Naive B cell (primary cell): Measurements from ENCODE around the gene INSYN1. TPM values are rescaled to one million over a fixed set of nuclear protein-coding genes. Genes with fewer than 3 reads are reported as not detected.
"Not testable (repeated sequence)": the region's sequence is repeated elsewhere in the genome, so short reads cannot be mapped to it uniquely, and the experiment has no call there.

ENCODE experiments used
- ATAC-seq, 2 donors: fragments of 150-1000 bp; cut with Tn5 transposase; 2 replicates each; pipeline ENCODE4 v1.10.0; 2021; ENCODE audit warnings: low read depth in 2 of 2, mild to moderate bottlenecking in 2 of 2, moderate library complexity in 2 of 2
- DNase-seq: peaks from one replicate; pipeline ENCODE4 v3.0.0; 2022
- H3K27ac Mint-ChIP-seq, 6 donors: one replicate each; pipeline ENCODE4 v1.8.0; 2020 to 2022; ENCODE audit warnings: mild to moderate bottlenecking in 6 of 6, mixed read lengths in 6 of 6, moderate library complexity in 5 of 6, inconsistent platforms in 2 of 6
- H3K27me3 Mint-ChIP-seq, 3 donors: one replicate each; pipeline ENCODE4 v1.8.0; 2021 to 2022; ENCODE audit warnings: mixed read lengths in 3 of 3, mild to moderate bottlenecking in 1 of 3
- H3K36me3 Mint-ChIP-seq, 2 donors: one replicate each; pipeline ENCODE4 v1.8.0; 2020 to 2022; ENCODE audit warnings: mixed read lengths in 2 of 2, inconsistent platforms in 1 of 2, mild to moderate bottlenecking in 1 of 2
- H3K4me1 Mint-ChIP-seq, 3 donors: one replicate each; pipeline ENCODE4 v1.8.0; 2020 to 2022; ENCODE audit warnings: mixed read lengths in 3 of 3, inconsistent platforms in 1 of 3, mild to moderate bottlenecking in 1 of 3, moderate library complexity in 1 of 3
- H3K4me3 Mint-ChIP-seq, 8 donors: one replicate each; pipeline ENCODE4 v1.8.0; 2020 to 2022; ENCODE audit warnings: mild to moderate bottlenecking in 8 of 8, mixed read lengths in 8 of 8, moderate library complexity in 8 of 8, inconsistent platforms in 2 of 8
- H3K9me3 Mint-ChIP-seq, 7 donors: one replicate each; pipeline ENCODE4 v1.8.0; 2020 to 2022; ENCODE audit warnings: mixed read lengths in 7 of 7, mild to moderate bottlenecking in 5 of 7, inconsistent platforms in 2 of 7, moderate library complexity in 1 of 7
- polyA plus RNA-seq, 6 donors: library from polyadenylated mRNA; unstranded; fragments of 300-500 nt; fragmentation: Illumina TruSeq; gene quantifications; one replicate each; pipeline ENCODE4 v1.2.3, GENCODE V29; 2021; ENCODE audit warnings: low read depth in 6 of 6

Gene INSYN1
- polyA plus RNA-seq, 6 donors from 2014 or later, result not detected

DNA sequence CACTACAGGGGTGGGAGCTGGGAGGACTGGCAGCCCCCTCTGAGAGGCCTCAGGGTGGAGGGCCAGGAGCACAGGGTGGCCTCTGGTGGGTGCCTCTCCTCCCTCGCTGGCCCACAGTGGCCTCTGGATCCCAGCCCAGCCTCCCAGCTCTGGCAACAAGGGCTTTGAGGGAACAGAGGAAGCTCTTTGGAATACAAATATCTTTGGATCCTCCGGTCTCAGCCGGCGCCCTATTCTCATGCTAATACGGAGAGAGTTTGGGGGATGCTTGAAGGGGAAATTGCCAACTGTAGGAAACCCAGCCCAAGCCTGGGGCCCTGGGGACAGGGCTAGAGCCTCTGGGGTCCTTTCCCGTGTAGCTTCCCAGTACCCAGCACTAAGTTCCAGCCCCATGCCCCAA lies 33.4 kb upstream of the INSYN1 start:
- H3K4me3 Mint-ChIP-seq, result no peak overlapping the region
- peaks cover 0 to 2% (median 0%) of the 10 kb centered on the region in 7 donors for H3K9me3 Mint-ChIP-seq
- H3K4me1 Mint-ChIP-seq, result no peaks in the 10 kb centered on the region
- H3K27ac Mint-ChIP-seq, result no peak overlapping the region
- ATAC-seq (no peak), DNase-seq (no peak)
- peaks cover 6 to 12% (median 9%) of the 10 kb centered on the region in 3 donors for H3K27me3 Mint-ChIP-seq
- no peaks in the 10 kb centered on the region for H3K36me3 Mint-ChIP-seq

DNA sequence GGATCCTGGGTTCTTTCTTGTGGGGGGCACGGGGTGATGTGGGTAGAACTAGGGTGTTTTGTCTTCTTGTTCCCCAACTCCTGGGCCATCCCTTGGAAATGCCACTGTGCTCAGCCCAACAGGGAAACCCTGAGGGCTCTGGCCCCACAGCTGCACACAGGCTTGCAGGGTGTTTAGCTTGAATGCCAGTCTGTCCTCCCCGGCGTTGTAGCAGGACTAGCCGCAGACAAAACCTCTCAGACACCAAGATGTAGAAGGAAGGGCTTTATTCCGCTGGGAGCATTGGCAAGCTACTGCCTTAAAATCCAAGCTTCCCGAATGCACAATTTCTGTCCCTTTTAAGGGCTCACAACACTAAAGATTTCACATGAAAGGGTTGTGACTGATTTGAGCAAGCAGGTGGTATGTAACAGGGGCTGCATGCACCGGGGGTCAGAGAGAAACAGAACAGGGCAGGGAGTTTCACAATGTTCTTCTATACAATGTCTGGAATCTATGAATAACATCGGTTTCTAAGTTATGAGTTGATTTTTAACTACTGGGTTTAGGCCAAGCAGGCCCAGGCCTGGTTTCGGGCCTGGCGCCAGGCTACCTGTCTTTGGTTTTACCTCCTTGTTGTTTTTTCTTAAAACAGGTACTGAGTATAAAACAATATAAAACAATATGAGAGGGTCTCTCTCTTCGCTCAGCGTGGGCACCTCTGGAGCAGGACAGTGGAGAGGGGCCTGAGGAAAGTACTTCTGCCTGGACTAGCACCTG lies 32.3 kb upstream of the INSYN1 start:
- H3K9me3 Mint-ChIP-seq, H3K4me1 Mint-ChIP-seq, DNase-seq, H3K4me3 Mint-ChIP-seq, ATAC-seq, H3K27ac Mint-ChIP-seq, H3K27me3 Mint-ChIP-seq, H3K36me3 Mint-ChIP-seq: not testable (repeated sequence)

DNA sequence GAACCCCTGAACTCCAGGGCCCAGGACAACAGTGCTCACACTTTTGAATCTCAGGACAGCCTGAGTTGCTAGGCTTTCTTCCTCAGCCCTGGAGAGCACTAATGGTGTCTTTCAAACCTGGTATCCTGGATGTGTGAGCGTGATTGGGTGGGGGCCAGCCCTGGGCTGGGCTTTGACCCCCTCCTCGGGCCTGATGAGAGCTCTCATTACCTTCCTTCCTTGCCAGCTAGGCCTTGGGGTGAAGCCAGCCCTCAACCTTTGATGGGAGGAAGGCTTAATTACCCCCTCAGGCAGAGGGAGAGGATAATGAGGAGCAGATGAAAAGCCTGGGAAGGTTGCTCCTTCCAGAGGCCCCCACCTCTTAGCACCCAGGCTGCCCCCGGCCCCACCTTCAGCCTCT lies 31.1 kb upstream of the INSYN1 start:
- no peak for DNase-seq

DNA sequence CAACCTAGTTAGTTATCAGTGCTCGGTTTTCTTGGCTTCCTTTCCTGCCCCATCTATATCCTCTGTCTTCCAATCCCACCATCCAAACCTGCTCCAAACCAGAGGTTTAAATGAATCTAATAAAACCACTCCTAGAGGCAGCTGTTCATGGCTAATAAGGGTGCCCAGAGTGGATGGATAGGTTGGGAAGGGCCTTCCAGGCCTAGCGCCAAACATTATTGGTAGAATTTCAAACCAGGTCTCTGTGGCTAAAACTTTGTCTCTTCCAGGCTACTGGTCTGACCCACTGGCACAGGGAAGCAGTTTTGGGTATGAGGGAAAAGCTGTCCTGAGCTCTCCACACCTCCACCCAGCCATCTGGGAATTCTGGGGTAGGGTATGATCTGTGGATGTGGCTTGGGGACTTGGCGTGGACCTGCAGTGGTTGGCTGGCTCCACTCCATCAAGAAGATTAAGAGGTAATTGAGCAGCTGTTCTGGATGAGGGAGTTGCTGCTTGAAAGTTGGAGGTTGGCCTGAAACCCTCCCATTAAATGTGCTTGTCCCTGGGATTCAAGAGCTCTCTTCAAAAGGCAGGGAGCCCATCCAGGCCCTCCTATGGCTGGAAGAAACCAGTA lies 29.3 kb upstream of the INSYN1 start:
- H3K9me3 Mint-ChIP-seq, result peaks cover 0 to 2% (median 0%) of the 10 kb centered on the region in 7 donors
- H3K4me3 Mint-ChIP-seq, result no peak overlapping the region
- ATAC-seq (no peak), DNase-seq (no peak)
- H3K36me3 Mint-ChIP-seq, result no peaks in the 10 kb centered on the region
- no peak overlapping the region for H3K27ac Mint-ChIP-seq
- H3K4me1 Mint-ChIP-seq, result no peaks in the 10 kb centered on the region
- peaks cover 0 to 1% (median 1%) of the 10 kb centered on the region in 3 donors for H3K27me3 Mint-ChIP-seq

More for the DNA sequence above, 31.1 kb upstream of the INSYN1 start:
- Mint-ChIP-seq H3K36me3 (no peaks in the 10 kb centered on the region), H3K4me1 (no peaks in the 10 kb centered on the region), H3K27ac (no peak overlapping the region), H3K27me3 (peaks cover 5 to 6% (median 6%) of the 10 kb centered on the region in 3 donors), H3K9me3 (peaks cover 0 to 2% (median 0%) of the 10 kb centered on the region in 7 donors), H3K4me3 (no peak overlapping the region)
- ATAC-seq, result no peak

DNA sequence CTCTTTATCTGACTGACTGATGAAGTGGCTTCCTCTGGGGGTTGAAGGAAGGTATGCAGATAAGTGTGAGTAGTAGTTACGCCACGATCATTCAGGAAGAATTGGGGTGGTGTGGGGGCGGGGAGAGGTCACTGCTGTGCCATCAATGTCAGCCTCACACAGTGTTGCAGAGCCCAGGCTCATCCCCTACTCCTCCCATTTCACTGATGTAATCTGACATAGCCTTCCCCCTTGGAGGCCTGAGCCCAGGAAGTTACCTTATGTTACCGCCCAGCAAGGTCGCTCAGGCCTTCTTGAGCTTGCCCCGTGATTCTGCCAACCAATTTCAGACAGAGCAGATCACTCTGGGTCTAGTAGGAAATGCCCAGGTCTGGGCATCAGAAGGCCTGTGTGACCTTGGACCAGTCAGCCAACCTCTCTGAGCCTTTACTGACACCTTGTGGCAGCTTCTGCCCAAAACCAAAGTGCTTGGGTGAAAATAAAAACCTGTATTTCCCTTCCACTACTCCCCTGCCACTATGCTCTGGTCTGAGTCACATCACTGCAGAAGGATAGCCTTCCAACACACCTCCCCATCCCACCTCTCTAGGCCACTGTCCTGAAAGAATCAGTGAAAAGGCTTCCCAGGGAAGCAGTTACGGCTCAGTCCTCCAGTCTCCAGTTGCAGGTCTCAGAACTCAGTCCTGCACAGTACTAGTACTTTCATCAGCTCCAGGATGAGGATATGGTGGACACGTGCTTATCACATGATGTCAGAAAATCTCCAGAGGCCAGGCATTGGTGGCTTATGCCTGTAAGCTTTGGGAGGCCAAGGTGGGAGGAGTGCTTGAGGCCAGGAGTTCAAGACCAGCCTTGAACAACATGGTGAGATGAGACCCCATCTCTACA lies 28.1 kb upstream of the INSYN1 start:
- DNase-seq, result no peak
- ATAC-seq, result no peak
- Mint-ChIP-seq H3K27me3 (peaks cover 0 to 8% (median 4%) of the 10 kb centered on the region in 3 donors), H3K36me3 (no peaks in the 10 kb centered on the region), H3K27ac (no peak overlapping the region), H3K4me1 (no peaks in the 10 kb centered on the region), H3K4me3 (peak overlapping the region in 1 of 8 donors; percentile 52), H3K9me3 (peaks cover 0 to 2% (median 0%) of the 10 kb centered on the region in 7 donors)

DNA sequence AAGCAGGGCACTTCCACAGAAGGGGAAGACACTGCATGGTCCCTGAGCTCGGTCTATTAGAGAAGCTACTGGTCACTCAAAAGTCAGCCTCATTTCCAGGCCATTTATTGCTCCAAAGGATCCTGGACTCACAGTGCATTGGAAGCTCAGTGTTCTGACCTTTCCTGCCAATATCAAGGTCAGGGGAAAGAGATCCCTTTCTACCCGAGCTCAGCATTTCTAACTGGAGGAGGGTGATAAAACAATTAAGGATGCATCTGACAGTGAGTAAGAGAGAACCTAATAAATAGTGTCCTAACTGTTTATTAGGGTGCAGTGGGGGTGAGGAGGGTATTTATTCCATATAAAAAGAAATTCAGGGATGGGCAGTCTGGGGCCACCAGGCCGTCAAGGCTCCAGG lies 26.8 kb upstream of the INSYN1 start:
- no peak overlapping the region for H3K27ac Mint-ChIP-seq
- H3K9me3 Mint-ChIP-seq, result peaks cover 0 to 2% (median 0%) of the 10 kb centered on the region in 7 donors
- peaks cover 0 to 14% (median 10%) of the 10 kb centered on the region in 3 donors for H3K27me3 Mint-ChIP-seq
- no peaks in the 10 kb centered on the region for H3K36me3 Mint-ChIP-seq
- no peak for ATAC-seq
- no peak overlapping the region for H3K4me3 Mint-ChIP-seq
- no peak for DNase-seq
- H3K4me1 Mint-ChIP-seq, result no peaks in the 10 kb centered on the region

DNA sequence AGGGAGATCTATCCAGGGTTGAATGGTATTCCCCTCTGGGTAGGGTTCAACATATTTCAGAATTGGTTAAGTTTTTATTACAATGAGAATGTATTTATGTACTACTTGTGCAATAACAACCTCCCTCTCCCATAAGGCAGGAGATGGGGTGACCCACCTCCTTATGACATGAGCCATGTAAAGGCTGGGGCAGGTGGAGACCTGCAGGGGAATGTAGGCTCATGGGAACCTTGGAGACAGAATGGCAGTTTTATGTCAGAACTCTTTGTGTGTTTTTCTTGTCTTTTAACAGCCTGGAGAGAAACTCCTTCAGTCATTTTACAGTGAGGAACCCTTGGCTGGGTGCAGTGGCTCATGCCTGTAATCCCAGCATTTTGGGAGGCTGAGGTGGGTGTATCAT lies 24.6 kb upstream of the INSYN1 start:
- ATAC-seq (no peak), DNase-seq (no peak)
- Mint-ChIP-seq H3K4me1 (no peaks in the 10 kb centered on the region), H3K27me3 (peaks cover 0 to 23% (median 16%) of the 10 kb centered on the region in 3 donors), H3K4me3 (no peak overlapping the region), H3K27ac (no peak overlapping the region), H3K9me3 (peaks cover 0 to 2% (median 0%) of the 10 kb centered on the region in 7 donors), H3K36me3 (no peaks in the 10 kb centered on the region)

DNA sequence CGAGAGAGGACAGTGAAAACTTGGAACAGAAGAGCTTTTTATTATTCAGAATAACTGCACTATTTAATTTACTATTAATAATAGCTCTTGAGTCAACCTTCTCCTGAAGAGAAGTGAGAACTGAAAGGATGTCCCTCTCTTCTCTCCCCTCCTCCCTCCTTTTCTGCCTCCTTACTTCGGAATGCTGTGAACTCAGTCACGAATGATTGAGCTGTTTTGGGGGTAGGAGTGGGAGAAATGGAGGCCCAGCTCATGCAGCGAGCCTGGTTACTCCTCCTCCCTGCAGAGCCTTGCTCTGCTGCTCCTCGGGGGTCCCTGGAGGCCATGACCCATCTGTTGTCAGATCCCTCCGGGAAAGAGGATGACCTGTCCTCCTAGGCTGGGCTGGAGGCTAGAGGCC lies 20.3 kb upstream of the INSYN1 start:
- no peak overlapping the region for H3K4me3 Mint-ChIP-seq
- H3K27me3 Mint-ChIP-seq, result peaks cover 0 to 38% (median 26%) of the 10 kb centered on the region in 3 donors
- H3K36me3 Mint-ChIP-seq, result no peaks in the 10 kb centered on the region
- no peak for DNase-seq
- H3K27ac Mint-ChIP-seq, result no peak overlapping the region
- no peak for ATAC-seq
- no peaks in the 10 kb centered on the region for H3K9me3 Mint-ChIP-seq
- no peaks in the 10 kb centered on the region for H3K4me1 Mint-ChIP-seq

DNA sequence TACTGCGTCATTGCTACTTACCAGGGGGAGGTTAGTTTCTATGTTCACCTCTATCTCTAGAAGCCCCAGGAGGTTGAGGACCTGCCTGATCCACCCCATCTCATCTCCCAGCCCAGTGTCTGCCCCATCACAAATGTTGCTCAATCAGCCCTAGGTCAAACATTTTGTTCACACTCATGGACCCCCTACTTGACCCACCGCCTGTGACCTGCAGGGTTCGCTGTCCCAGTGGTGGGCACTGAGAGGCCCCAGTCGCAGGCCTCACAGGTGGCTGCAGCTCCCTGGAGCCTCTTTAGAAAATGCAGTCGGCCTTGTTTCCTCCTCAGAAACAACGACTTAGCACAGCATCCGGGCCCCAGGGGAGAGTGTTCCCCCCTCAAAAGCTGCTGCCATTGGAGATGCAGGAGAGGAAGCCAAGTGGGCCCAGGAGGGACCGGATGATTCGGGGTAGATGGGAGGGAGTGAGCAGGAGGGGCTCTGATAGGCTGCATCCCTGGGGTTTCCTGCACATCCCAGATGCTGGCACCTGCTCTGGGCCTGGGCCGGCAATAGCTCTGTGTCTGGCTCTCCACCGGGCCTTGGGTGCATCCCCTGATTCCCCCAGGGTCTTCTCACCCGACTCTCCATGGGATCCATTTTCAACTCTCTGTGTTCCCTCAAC lies 18.4 kb upstream of the INSYN1 start:
- peaks cover 0 to 5% of the 10 kb centered on the region in 2 donors for H3K36me3 Mint-ChIP-seq
- peaks cover 0 to 6% (median 0%) of the 10 kb centered on the region in 7 donors for H3K9me3 Mint-ChIP-seq
- DNase-seq, result no peak
- ATAC-seq, result no peak
- peaks cover 5 to 42% (median 28%) of the 10 kb centered on the region in 3 donors for H3K27me3 Mint-ChIP-seq
- H3K4me1 Mint-ChIP-seq, result no peaks in the 10 kb centered on the region
- H3K27ac Mint-ChIP-seq, result no peak overlapping the region
- no peak overlapping the region for H3K4me3 Mint-ChIP-seq

DNA sequence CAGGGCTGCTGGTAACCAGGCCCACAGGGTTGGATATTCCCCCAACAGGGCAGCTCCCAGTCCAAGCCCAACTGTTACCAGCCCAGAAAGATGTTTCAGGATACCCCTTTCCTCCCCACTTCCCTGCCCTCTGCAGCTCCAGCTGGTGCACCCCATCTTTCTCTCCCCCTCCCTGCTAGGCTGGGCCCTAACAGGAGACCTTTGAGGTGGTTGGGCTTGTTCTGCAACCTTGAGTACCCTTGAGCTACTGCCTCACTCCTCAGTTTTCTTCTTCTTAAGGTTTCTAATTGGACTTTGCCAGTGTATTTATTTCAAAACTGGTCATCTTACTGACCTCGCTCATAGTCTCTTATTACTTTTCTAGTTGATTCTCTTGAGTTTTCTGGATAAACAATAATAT lies 16.9 kb upstream of the INSYN1 start:
- peaks cover 0 to 9% of the 10 kb centered on the region in 2 donors for H3K36me3 Mint-ChIP-seq
- H3K27ac Mint-ChIP-seq, result no peak overlapping the region
- peaks cover 10 to 47% (median 32%) of the 10 kb centered on the region in 3 donors for H3K27me3 Mint-ChIP-seq
- ATAC-seq (no peak), DNase-seq (no peak)
- no peak overlapping the region for H3K4me3 Mint-ChIP-seq
- H3K9me3 Mint-ChIP-seq, result peaks cover 0 to 9% (median 0%) of the 10 kb centered on the region in 7 donors
- H3K4me1 Mint-ChIP-seq, result no peaks in the 10 kb centered on the region

DNA sequence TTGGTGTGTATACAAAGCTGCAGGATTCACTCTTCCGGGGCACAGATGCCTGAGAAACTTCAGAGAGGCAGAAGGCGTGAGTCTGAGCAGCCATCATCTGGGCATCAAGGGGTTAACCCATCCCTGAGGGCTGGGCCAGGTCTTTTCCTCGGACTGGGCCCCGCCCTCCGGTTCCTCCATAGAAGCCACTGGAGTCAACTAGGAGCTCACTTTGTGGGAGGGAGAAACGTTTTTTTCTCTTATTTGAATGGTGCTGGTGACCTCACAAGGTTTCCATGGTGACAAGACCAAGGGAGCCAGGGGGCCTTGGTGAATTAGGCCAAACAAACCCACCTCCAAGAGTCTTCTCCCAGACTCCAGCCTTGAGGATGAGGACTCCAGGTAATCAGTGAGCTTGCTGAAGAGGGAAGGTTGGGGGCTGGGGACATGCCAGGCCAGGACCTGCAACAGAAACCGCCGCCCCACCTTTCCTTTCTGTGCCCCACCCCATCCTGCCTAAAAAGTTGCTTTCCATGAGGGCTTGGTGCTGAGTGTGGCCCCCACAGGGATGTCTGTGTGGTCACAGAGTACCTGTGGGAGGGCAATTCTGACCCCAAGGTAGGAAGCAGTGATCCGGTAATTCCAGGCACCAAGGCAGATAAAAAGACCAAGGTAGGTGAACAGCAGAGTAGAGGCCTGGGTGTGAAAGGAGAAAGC lies 14.8 kb upstream of the INSYN1 start:
- Mint-ChIP-seq H3K27me3 (peaks cover 18 to 38% (median 26%) of the 10 kb centered on the region in 3 donors), H3K27ac (no peak overlapping the region), H3K36me3 (peaks cover 0 to 9% of the 10 kb centered on the region in 2 donors), H3K4me1 (no peaks in the 10 kb centered on the region), H3K4me3 (no peak overlapping the region), H3K9me3 (peaks cover 0 to 9% (median 0%) of the 10 kb centered on the region in 7 donors)
- no peak for ATAC-seq
- no peak for DNase-seq

DNA sequence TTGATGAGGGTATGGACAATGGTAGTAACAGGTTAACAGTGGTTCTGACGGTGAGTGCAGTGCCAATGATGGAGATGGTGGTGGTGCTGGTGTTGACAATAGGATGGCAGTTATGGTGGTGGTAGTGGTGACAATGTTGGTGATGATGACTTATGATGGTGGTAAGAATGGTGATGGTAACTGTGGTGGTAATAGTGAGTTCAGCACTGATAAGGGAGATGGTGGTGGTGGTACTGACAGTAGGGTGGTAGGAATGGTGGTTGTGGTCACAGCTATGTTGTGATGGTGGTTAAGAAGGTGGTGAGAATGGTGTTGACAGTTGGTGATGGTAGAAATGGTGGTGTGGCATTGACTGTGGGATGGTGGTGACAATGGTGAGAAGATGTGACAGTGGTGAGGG lies 13.4 kb upstream of the INSYN1 start:
- H3K9me3 Mint-ChIP-seq, result peaks cover 0 to 9% (median 0%) of the 10 kb centered on the region in 7 donors
- H3K27ac Mint-ChIP-seq, result no peak overlapping the region
- no peak for DNase-seq

More for the DNA sequence above, 13.4 kb upstream of the INSYN1 start:
- no peak for ATAC-seq
- Mint-ChIP-seq H3K4me1 (no peaks in the 10 kb centered on the region), H3K4me3 (no peak overlapping the region), H3K36me3 (peaks cover 0 to 9% of the 10 kb centered on the region in 2 donors), H3K27me3 (peaks cover 18 to 38% (median 26%) of the 10 kb centered on the region in 3 donors)
